PC-9 (cell line): ENCODE measurements around the gene CLDN7. TPM values are rescaled to one million over a fixed set of nuclear protein-coding genes. Genes with fewer than 3 reads are reported as not detected.
"Not testable (repeated sequence)": the region's sequence is repeated elsewhere in the genome, so short reads cannot be mapped to it uniquely, and the experiment has no call there.

Source experiments
- BruUV-seq: library from RNA; stranded (reverse); fragments of 400-500 nt; replicated peaks from 2 replicates; lab custom pipeline; 2021; lab: Mats Ljungman, UMichigan
- CTCF ChIA-PET: fragments of 300-600 bp; sonication (Branson Sonifier 250); formaldehyde crosslinking; loops from one replicate; lab custom pipeline; 2022; ENCODE audit warnings: antibody characterized with exemption; lab: Charles Lee
- POLR2A ChIA-PET: fragments of 300-600 bp; sonication (Branson Sonifier 250); formaldehyde crosslinking; loops from one replicate; lab custom pipeline; 2022; ENCODE audit warnings: antibody characterized with exemption; ENCODE audit not compliant: unreplicated experiment; lab: Charles Lee
- DNase-seq, 2 experiments: peaks; one replicate each; pipeline versions ENCODE4 v3.0.0 to v3.0.0-alpha.2; 2015 to 2022; ENCODE audit warnings: mixed read lengths in 1 of 2
- H2AFZ ChIP-seq: fragments of 200-600 bp; sonication (generic); 2 replicates; pipeline ENCODE4 v1.8.1; 2017; ENCODE audit warnings: antibody characterized with exemption
- H3F3A ChIP-seq: fragments of 200-600 bp; sonication (generic); 2 replicates; pipeline ENCODE4 v1.8.1; 2017; ENCODE audit warnings: antibody characterized with exemption, mild to moderate bottlenecking, low read depth; ENCODE audit not compliant: insufficient read depth
- H3K27ac ChIP-seq: fragments of 200-600 bp; sonication (generic); 2 replicates; pipeline ENCODE4 v1.6.1; 2016; ENCODE audit warnings: mixed run types
- H3K27me3 ChIP-seq: fragments of 200-600 bp; sonication (generic); 2 replicates; pipeline ENCODE4 v1.6.1; 2016; ENCODE audit warnings: low read depth, mixed run types; ENCODE audit not compliant: insufficient read depth
- H3K36me3 ChIP-seq: fragments of 200-600 bp; sonication (generic); 2 replicates; pipeline ENCODE4 v1.6.1; 2016; ENCODE audit warnings: low read depth, mixed run types
- H3K4me1 ChIP-seq: fragments of 200-600 bp; sonication (generic); replicated peaks from 2 replicates; pipeline ENCODE4 v1.6.1; 2016; ENCODE audit warnings: mixed run types; ENCODE audit not compliant: insufficient read depth
- H3K4me2 ChIP-seq: fragments of 200-600 bp; sonication (generic); 2 replicates; pipeline ENCODE4 v1.6.1; 2017; ENCODE audit warnings: mixed run types
- H3K4me3 ChIP-seq: fragments of 200-600 bp; sonication (generic); 2 replicates; pipeline ENCODE4 v1.6.1; 2016; ENCODE audit warnings: mixed run types
- H3K79me2 ChIP-seq: fragments of 200-600 bp; sonication (generic); 2 replicates; pipeline ENCODE4 v1.6.1; 2017; ENCODE audit warnings: low read depth, mixed run types
- H3K9me2 ChIP-seq: fragments of 200-600 bp; sonication (generic); 2 replicates; pipeline ENCODE4 v1.8.1; 2017; ENCODE audit warnings: mild to moderate bottlenecking; ENCODE audit not compliant: insufficient read depth
- H3K9me3 ChIP-seq: fragments of 200-600 bp; sonication (generic); 2 replicates; pipeline ENCODE4 v1.8.1; 2016; ENCODE audit warnings: low read depth; ENCODE audit not compliant: insufficient read depth
- H4K20me1 ChIP-seq: fragments of 200-600 bp; sonication (generic); 2 replicates; pipeline ENCODE4 v1.8.1; 2017; ENCODE audit not compliant: insufficient read depth
- EZH2 ChIP-seq: fragments of 200-600 bp; sonication (generic); IDR thresholded peaks from 2 replicates; pipeline ENCODE4 v1.8.0; 2017; ENCODE audit warnings: antibody characterized with exemption, low read depth
- intact Hi-C: fragments of 100-400 bp; cut with micrococcal nuclease; formaldehyde crosslinking; loops from one replicate; pipeline ENCODE4 v1.10.0; 2022; ENCODE audit not compliant: unreplicated experiment
- total RNA-seq: library from RNA; stranded (reverse); gene quantifications from 2 replicates; pipeline ENCODE4 v1.2.3, GENCODE V29; 2021
- TF ChIP-seq, protein P1 (sequence below): fragments of 200-600 bp; sonication (generic); conservative IDR thresholded peaks from 2 replicates; pipeline ENCODE4 v1.6.1; 2017; ENCODE audit warnings: mixed run types, antibody characterized with exemption, mild to moderate bottlenecking, moderate library complexity

The CLDN7 gene
- total RNA-seq, 1 experiment from 2014 or later, result 390 TPM

- Histone ChIP-seq H3K27ac (no peak overlapping the region), H3K79me2 (peaks cover 60% of the 10 kb centered on the region), H3K36me3 (peaks cover 13% of the 10 kb centered on the region; the same call in 1 of the 2 replicates), H3K27me3 (no peaks in the 10 kb centered on the region), H3K4me2 (0 out of 2 replicates have a peak overlapping the region, but pooled peaks have one; percentile 90), H3K9me3 (no peaks in the 10 kb centered on the region), H3K4me3 (no peak overlapping the region), H3F3A (peaks cover 39% of the 10 kb centered on the region), H4K20me1 (peaks cover 6% of the 10 kb centered on the region; the same call in 1 of the 2 replicates), H3K4me1 (peaks cover 24% of the 10 kb centered on the region), H2AFZ (no peak overlapping the region), H3K9me2 (no peaks in the 10 kb centered on the region)
- ChIA-PET POLR2A (no interaction called here), CTCF (no interaction called here)
- BruUV-seq, result no TSS peak
- TF ChIP-seq, protein P1, sequence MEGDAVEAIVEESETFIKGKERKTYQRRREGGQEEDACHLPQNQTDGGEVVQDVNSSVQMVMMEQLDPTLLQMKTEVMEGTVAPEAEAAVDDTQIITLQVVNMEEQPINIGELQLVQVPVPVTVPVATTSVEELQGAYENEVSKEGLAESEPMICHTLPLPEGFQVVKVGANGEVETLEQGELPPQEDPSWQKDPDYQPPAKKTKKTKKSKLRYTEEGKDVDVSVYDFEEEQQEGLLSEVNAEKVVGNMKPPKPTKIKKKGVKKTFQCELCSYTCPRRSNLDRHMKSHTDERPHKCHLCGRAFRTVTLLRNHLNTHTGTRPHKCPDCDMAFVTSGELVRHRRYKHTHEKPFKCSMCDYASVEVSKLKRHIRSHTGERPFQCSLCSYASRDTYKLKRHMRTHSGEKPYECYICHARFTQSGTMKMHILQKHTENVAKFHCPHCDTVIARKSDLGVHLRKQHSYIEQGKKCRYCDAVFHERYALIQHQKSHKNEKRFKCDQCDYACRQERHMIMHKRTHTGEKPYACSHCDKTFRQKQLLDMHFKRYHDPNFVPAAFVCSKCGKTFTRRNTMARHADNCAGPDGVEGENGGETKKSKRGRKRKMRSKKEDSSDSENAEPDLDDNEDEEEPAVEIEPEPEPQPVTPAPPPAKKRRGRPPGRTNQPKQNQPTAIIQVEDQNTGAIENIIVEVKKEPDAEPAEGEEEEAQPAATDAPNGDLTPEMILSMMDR, result no peak
- TF ChIP-seq EZH2, result no peak
- intact Hi-C loops, result no loop called here
- no peak for DNase-seq
These were observed 13.5 kb downstream of the CLDN7 start for GRCh38 chr17:7248796-7249195.

DNA sequence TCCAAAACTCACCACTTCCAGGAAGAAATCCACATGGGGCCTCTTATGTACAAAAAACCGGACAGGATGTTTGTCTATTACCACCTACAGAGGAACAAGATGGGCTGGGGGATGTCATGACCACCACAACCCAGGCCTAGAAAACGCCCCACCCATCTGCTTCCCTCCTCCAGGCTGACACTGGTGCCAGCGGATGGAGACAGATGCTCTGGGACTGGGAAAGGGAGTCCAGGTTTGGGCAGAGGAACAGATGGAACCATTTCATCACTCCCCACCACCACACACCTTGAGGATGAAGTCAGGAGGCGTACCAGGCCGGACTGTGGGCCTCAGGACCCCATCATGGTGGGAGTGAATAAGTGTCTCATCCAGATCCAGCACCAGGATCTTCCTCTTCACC lies 15.5 kb downstream of the CLDN7 start:
- Histone ChIP-seq H4K20me1 (peaks cover 6% of the 10 kb centered on the region; the same call in 1 of the 2 replicates), H3K4me2 (no peak overlapping the region), H3K27me3 (no peaks in the 10 kb centered on the region), H3K27ac (no peak overlapping the region), H3K4me1 (peaks cover 22% of the 10 kb centered on the region), H3F3A (peaks cover 42% of the 10 kb centered on the region), H3K4me3 (no peak overlapping the region), H3K36me3 (peaks cover 13% of the 10 kb centered on the region; the same call in 1 of the 2 replicates), H3K9me3 (no peaks in the 10 kb centered on the region), H3K79me2 (peaks cover 50% of the 10 kb centered on the region), H3K9me2 (no peaks in the 10 kb centered on the region), H2AFZ (no peak overlapping the region)
- DNase-seq, result no peak
- intact Hi-C loops, result no loop called here
- POLR2A ChIA-PET, result interaction anchor here (0.6 kb wide), 1 partner anchor 99 kb away, joined by 13 read pairs; no protein-coding TSS in a partner anchor
- no peak for TF ChIP-seq EZH2
- TF ChIP-seq, protein P1, result no peak
- CTCF ChIA-PET, result no interaction called here
- BruUV-seq, result no TSS peak

DNA sequence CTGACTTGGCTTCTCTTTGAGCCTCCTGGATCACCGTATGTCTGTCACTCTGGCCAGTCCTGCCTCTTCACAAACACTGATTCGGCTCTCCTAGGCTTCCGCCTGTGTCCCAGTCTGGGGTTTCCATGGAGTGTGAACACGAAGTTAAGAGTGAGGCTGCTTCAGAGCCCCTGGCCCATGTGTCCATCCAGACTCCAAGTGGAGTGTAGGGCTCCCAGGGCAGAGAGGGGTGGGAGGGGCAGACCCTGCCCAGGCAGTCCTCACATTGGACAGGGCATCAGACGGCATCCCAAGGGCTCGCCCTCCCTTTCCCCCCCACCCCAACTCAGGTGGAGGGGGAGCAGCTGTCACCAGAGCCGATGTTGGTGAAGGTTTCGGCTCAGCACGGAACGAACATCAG lies 18.4 kb downstream of the CLDN7 start:
- Histone ChIP-seq H3K4me1 (peaks cover 22% of the 10 kb centered on the region), H3F3A (peaks cover 57% of the 10 kb centered on the region), H3K36me3 (peaks cover 23% of the 10 kb centered on the region; the same call in 1 of the 2 replicates), H3K79me2 (peaks cover 47% of the 10 kb centered on the region)
- H2AFZ ChIP-seq, H3K27ac ChIP-seq, intact Hi-C loops, H4K20me1 ChIP-seq, POLR2A ChIA-PET, H3K9me3 ChIP-seq, H3K4me2 ChIP-seq, DNase-seq, H3K4me3 ChIP-seq, H3K9me2 ChIP-seq, BruUV-seq, H3K27me3 ChIP-seq: not testable (repeated sequence)
- CTCF ChIA-PET, result interaction anchor here (0.6 kb wide), 1 partner anchor 444 kb away, joined by 4 read pairs; no protein-coding TSS in a partner anchor

DNA sequence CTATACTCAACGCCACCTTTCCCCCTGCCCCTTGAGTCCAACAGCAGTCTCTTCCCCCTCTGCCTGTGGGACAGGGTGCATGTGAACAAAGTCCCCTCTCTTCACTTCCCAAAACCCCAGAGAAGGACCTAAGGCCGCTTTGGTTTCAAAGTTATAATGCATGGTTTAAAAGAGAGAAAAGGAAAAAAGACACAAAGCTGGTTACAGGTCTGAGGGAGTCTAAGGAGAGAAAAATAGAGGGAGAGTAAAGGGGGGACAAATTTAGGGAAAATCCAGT lies 18.9 kb downstream of the CLDN7 start:
- TF ChIP-seq EZH2, result no peak
- no peak overlapping the region for H2AFZ ChIP-seq
- H3K4me2 ChIP-seq, result peak overlapping the region; percentile 96
- no peaks in the 10 kb centered on the region for H3K27me3 ChIP-seq
- POLR2A ChIA-PET, result no interaction called here
- H3K9me3 ChIP-seq, result no peaks in the 10 kb centered on the region
- CTCF ChIA-PET, result interaction anchor here (0.6 to 0.9 kb wide), 2 partner anchors 65 to 444 kb away, joined by 4 read pairs; no protein-coding TSS in a partner anchor
- H3K4me1 ChIP-seq, result peaks cover 21% of the 10 kb centered on the region
- peaks cover 47% of the 10 kb centered on the region for H3K79me2 ChIP-seq
- no peaks in the 10 kb centered on the region for H3K9me2 ChIP-seq
- H3K27ac ChIP-seq, result peak overlapping the region; percentile 87; the same call in 1 of the 2 replicates
- intact Hi-C loops, result no loop called here
- peaks cover 57% of the 10 kb centered on the region for H3F3A ChIP-seq
- peak overlapping the region; percentile 78; the same call in 1 of the 2 replicates for H3K4me3 ChIP-seq
- peaks cover 23% of the 10 kb centered on the region; the same call in 1 of the 2 replicates for H3K36me3 ChIP-seq
- BruUV-seq, result no TSS peak
- no peak for DNase-seq
- H4K20me1 ChIP-seq, result peaks cover 6% of the 10 kb centered on the region; the same call in 1 of the 2 replicates
